GM19438 (cell line): ENCODE results near the gene CFAP410.
A peak's percentile ranks its signal among the peaks of the same experiment; 100 is the strongest.

Source experiments
- ATAC-seq: cut with Tn5 transposase; IDR thresholded peaks from one replicate; pipeline ENCODE4 v1.9.1; 2021; ENCODE audit warnings: low read depth; ENCODE audit not compliant: unreplicated experiment

Gene CFAP410

DNA sequence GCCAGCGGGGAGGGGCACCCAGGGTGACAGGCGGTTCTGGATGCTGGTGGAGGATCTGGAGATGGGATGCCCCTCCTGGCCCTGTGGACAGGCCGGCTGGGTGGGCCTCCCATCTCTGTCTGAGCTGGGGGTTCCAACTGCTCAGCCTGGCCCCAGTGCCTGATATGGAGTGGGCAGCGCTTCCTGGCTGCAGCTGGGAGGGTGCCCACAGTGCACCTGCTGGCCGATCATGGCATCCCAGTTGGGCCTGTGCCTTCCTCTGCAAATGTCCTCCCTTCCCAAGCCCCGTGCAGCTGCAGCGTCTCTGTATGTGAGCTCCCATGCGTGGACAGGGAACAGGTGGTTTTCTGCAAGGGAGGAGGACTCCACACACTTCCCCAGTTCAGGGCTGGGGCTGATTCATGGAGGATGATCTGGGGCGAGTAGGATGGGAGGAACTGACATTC, 37.2 kb downstream of the CFAP410 start:
- no peak for ATAC-seq

- no peak for ATAC-seq
Observed at GRCh38 chr21:44301141-44301540, 38.0 kb downstream of the CFAP410 start.

- ATAC-seq: peak; percentile 17
Observed at GRCh38 chr21:44300262-44300959, 38.8 kb downstream of the CFAP410 start.

DNA sequence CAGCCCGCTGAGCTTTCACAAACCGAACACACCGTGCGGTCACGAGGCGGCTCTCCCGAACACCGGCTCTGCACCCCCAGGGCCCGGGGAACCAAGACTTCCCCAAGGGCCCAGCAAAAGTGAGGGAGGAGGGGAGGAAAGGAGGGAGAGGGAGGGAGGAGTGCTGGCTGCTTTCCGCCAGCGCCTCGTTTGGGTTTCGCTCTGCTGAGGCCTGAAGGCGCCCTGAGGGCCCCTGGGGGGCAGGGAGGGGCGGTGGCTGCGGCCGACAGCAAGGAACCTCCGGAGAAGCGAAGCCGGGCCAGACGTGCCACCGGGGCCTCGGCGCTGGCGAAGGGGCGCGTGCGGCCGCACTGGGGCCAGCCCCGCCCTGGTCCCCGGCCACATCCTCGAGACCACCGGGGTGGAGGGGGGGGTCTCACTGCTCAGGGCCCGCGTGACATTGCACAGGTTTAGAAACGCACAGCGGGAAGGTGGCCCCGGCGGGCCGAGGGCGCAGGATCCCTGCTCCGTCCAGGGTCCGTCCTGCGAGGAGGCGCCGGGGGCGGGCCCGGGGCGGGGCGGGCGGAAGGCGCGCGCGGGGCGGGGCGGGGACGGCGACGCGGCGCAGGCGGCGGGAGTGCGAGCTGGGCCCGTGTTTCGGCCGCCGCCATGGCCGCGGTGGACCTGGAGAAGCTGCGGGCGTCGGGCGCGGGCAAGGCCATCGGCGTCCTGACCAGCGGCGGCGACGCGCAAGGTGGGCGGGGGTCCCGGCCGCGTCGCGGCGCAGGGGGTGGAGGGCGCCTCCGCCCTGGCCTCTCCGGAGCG, 39.5 kb downstream of the CFAP410 start, which contains the start of gene PFKL:
Gene PFKL (plus strand): TSS at position 596 of the 804 bp plus-strand sequence. CDS start 53 bp downstream, at position 649.
- ATAC-seq: peak; percentile 53

DNA sequence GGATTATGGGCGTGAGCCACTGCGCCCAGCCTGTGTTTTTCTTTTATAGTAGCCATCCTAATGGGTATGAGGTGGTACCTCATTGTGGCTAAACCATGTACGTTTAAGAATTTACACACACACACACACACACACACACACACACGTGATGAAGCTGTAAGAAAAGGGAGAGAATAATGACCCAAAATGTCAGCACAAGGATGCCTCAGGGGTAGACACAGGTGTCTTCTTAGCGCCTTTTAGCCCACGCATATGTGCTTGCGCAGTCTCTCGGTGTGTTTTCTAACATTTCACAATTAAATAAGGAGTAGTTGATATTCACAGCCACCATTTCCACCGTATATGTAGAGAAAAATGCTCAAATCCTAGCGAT, 40.1 kb downstream of the CFAP410 start:
- ATAC-seq: no peak

- no peak for ATAC-seq
Observed at GRCh38 chr21:44298301-44298700, 40.9 kb downstream of the CFAP410 start.

GRCh38 chr21:44297525-44298290, 41.5 kb downstream of the CFAP410 start:
- no peak for ATAC-seq

GRCh38 chr21:44296916-44297315, 42.3 kb downstream of the CFAP410 start:
- ATAC-seq: no peak

GRCh38 chr21:44296103-44296519, 43.1 kb downstream of the CFAP410 start:
- ATAC-seq: no peak

- ATAC-seq: no peak
Observed at GRCh38 chr21:44295646-44296045, 43.5 kb downstream of the CFAP410 start.

DNA sequence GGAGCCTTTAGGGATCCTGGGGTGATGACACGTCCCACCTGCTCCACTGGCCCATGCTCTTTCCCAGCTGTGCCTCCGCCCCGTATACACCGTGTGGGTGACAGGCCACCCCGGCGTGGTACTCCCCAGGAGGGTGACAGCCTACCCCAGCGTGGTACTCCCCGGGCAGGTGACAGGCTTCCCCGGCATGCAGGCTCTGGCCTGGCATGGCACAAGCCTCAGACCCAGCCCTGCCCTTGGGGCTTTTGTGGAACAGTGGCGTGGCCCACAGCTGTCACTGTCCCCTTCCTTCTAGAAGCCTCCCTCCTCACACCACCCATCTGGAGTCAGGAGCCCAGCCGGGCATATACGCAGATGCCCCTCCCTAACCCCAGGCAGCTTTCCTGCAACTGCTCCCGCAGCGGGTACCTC, 44.0 kb downstream of the CFAP410 start:
- ATAC-seq: no peak

DNA sequence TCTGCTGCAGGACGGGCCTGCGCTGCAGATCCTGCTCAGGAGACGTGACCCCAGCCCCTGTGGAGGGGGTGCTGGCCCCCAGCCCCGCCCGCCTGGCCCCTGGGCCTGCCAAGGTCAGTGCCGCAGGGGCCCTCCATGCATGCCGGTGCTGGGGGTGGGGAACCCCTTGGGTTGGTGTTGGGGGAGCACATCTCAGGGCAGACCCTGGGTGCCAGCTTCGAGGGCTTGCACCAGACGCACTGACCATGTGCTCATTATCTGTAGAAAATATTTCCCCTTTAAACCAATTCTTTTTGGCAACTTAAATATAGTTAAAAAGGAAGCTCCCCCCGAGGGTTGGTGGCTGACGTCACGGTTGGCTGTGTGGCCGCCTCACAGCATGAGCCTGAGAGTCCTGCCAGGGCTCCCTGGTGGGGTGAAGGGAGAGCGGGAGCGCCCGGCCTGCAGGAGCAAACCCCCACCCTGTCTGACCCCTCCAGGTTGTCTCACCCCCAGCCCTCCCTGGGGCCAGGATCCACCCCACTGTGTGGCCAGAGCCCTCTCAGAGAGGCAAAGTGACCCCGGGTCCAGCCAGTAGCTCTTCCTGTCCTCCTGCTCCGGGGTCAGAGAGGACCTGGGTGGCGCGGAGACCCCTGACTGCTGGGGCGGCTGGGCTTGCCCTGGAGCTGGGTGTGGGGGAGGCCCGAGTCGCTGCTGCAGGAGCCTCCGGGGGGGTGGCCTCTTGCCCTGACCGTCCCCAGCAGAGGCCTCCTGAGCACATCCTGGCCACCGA, 44.6 kb downstream of the CFAP410 start:
- ATAC-seq: no peak

DNA sequence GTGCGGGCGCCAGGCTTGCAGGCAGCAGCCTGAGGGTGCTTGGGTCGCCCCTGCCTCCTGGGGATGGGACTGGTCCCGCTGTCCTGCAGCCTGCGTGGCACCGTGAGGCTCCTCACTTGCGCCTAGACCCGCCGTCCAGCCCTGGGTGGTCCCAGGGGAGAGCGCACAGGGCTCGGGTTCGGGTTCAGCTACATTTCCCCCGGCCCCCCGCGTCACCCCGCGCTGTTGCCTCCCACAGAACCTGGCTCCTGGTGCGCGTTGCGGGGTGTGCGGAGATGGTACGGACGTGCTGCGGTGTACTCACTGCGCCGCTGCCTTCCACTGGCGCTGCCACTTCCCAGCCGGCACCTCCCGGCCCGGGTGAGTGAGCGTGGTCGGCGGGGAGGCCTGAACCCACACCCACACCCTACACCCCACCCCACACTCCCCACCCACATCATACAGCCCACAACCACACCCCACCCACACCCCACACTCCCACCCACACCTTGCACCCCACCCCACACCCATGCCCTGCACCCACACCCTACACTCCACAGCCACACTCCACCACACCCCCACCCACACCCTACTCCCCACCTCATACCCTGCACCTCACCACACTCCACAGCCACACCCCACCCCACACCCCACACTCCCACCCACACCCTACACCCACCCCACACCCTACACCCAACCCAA, 45.5 kb downstream of the CFAP410 start:
- no peak for ATAC-seq

DNA sequence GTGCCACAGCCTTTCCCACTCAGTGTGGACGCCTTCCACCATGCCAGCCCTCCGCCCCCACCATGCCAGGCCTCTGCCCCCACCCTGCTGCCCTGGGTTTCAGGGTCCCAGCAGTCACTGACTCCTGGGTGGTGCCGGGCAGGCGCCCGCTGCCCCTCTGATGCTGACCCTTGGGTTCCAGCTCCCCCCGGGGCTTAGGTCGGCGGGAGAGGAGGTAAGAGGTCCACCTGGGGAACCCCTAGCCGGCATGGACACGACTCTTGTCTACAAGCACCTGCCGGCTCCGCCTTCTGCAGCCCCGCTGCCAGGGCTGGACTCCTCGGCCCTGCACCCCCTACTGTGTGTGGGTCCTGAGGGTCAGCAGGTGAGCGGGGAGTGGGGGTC, 46.4 kb downstream of the CFAP410 start:
- ATAC-seq: no peak

DNA sequence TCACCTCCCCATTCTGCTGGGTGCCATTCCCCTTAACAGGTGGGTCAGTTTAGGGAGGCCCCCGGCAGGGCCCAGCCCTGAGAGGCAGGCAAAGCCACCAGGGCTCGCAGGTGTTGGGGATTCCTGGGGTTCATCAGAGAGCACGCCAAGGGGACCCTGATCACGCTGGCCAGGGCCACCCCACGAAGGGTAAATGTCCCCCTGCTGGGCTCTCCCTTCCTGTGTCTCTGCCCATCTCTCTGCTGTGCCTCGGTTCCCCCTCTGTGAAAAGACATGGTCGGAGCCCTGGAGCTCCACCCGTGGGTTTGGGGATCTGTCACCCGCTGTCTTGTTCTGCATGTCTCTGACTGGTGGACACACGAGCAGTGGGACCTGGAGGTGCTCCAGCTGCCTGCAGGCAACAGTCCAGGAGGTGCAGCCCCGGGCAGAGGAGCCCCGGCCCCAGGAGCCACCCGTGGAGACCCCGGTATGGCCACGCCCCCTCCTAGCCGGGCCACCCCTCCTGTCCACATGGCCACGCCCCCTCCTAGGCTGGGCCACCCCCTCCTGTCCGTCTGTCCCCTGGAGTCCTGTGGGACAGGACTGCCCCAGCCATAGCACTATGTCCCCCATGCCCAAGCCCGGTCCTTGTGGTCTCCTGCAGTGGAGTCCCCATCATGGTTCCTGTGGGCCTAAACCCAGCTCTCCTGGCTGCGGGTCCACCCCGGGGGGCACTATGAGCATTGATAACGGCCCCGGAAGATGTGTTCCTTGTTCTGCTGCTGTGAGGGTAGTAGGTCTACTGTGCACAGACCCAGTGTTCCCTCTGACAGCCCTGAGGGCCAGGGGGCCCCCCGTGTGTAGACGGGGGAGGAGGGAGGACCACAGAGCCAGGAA, 47.0 kb downstream of the CFAP410 start:
- no peak for ATAC-seq

DNA sequence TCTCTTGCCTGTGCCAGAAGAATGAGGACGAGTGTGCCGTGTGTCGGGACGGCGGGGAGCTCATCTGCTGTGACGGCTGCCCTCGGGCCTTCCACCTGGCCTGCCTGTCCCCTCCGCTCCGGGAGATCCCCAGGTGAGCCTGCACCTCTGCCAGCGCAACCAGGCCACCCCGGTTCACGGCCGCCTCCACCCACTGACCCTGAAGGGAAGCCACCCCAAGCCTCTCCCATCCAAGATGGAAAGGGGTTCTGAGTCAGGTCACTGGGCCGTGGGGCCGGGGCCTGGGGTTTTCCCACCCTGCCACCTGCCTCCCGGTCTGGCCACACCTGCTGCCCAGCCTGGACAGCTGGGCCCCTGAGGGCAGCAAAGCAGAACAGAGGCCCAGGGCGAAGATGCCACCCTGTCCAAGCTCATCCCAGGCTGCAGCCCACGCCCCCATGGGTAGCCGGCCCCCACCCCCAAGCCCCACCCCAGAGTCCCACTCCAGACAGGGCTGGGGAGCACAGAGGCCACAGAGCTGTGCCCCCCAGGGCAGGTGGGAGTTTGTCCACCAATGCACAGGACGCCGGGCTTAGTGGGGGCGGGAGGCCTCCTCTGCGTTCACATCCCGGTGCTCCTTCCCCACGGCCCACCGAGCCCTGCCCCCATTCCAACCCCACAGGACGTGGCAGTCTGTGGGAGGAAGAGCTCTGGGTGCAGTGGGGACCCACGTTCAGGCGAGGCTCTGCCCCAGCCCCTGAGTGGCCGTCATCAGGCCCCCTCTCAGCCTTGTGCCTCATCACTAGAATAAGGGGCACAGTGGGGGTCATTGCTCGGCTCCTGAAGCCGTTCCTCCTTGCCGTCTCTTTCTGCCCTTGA, 47.9 kb downstream of the CFAP410 start:
- no peak for ATAC-seq

DNA sequence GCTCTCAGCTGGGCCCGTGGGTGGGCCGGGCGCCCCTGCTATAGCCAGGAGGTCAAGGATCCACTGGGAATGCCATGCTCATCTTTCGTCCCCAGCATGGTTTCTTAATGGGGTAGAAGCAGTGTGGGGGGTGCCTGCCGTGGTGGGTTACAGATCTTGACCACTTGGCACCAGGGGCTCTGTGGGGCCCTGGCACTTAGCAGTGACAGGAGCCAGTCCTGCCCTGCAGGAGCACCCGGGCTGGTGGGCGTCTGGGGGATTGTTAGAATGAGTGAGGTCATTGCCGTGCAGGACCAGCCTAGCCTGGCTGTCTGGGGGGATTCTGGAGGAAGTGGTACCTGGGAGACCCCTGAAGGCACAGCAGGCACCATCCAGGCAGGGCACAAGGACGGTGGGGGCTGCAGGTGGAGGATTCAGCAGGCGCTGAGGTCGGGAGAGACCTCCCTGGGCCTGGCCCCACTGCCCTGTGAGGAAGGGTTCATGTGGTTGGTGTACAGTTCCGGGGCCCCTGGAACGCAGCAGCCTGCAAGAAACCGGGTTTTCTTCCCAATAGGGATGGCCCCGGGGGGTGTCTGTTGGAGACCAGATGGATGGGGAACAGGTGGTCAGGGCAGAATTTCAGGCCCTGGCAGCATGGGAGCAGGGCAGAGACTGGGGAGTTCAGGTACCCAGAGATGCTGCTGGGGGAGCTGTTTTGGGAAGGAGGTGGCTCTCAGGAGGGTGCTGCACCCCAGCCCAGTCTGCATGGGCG, 48.7 kb downstream of the CFAP410 start:
- no peak for ATAC-seq
